Activated CD4-positive, alpha-beta T cell treated with anti-CD3 and anti-CD28 coated beads, Interleukin-2, amount 10 ng/mL, durations not matched to agents 7 days and 5 days (primary cell): ENCODE data around the gene GBP7. TPM values are rescaled to one million over a fixed set of nuclear protein-coding genes. Genes with fewer than 3 reads are reported as not detected.

Experiments used
- CTCF ChIA-PET: fragments of 350-600 bp; sonication (Branson Sonifier 250); formaldehyde crosslinking; loops from one replicate; lab custom pipeline; 2021; ENCODE audit warnings: antibody characterized with exemption; lab: Charles Lee
- POLR2A ChIA-PET: fragments of 350-600 bp; sonication (Branson Sonifier 250); formaldehyde crosslinking; loops from one replicate; lab custom pipeline; 2021; ENCODE audit warnings: antibody characterized with exemption; lab: Charles Lee
- DNase-seq: peaks from one replicate; pipeline ENCODE4 v3.0.0-alpha.2; 2020
- H3K27ac Mint-ChIP-seq: one replicate; pipeline ENCODE4 v1.8.0; 2021; ENCODE audit warnings: mild to moderate bottlenecking, moderate library complexity, mixed read lengths
- H3K27me3 Mint-ChIP-seq: one replicate; pipeline ENCODE4 v1.8.0; 2021; ENCODE audit warnings: mixed read lengths
- H3K36me3 Mint-ChIP-seq: one replicate; pipeline ENCODE4 v1.8.0; 2021; ENCODE audit warnings: low read depth, mixed read lengths
- H3K4me1 Mint-ChIP-seq: one replicate; pipeline ENCODE4 v1.8.0; 2021; ENCODE audit warnings: mixed read lengths
- H3K4me3 Mint-ChIP-seq: one replicate; pipeline ENCODE4 v1.8.0; 2021; ENCODE audit warnings: mild to moderate bottlenecking, moderate library complexity, mixed read lengths
- H3K9me3 Mint-ChIP-seq: one replicate; pipeline ENCODE4 v1.8.0; 2021; ENCODE audit warnings: mixed read lengths
- total RNA-seq, 2 experiments: library from RNA; stranded (reverse); gene quantifications; one replicate each; pipeline ENCODE4 v1.2.3, GENCODE V29; 2021

The GBP7 gene
- total RNA-seq, 2 experiments from 2014 or later: not detected

DNA sequence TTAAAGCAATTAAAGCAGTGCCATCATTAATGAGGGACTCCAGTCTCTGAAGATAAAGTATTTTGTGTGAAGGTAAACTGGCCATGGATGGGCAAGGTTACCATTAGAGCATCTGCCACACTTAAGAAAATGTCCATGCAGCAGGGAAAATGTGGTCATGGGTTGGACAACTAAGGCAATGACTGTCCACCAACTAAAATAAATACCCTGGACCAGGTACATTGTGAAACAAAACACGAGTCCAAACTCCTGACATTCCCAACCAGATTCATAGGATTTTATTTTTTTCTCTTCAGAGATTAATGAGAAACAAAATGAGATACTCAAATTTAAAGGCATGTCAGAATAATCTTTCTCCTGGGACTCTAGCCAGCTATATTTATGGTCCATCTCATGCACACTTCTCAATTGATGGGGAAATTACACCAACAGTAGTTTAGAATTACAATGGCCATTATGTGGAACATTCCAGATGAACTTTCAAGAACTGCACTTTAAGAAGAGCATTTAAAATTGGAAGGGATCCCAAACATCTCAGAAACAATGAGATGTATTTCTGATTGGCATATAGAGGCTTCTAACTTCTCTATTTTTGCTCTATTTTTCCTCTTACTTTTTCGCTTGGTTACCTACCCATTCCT is 8.1 kb downstream of the GBP7 start:
- H3K4me3 Mint-ChIP-seq: no peak overlapping the region
- H3K36me3 Mint-ChIP-seq: peaks cover 4% of the 10 kb centered on the region
- peaks cover 13% of the 10 kb centered on the region for H3K9me3 Mint-ChIP-seq
- H3K4me1 Mint-ChIP-seq: peaks cover 6% of the 10 kb centered on the region
- ChIA-PET POLR2A (no interaction called here), CTCF (interaction anchor here (0.6 kb wide), 1 partner anchor 232 kb away, joined by 3 read pairs; no protein-coding TSS in a partner anchor)
- no peaks in the 10 kb centered on the region for H3K27me3 Mint-ChIP-seq
- no peak for DNase-seq
- no peak overlapping the region for H3K27ac Mint-ChIP-seq

DNA sequence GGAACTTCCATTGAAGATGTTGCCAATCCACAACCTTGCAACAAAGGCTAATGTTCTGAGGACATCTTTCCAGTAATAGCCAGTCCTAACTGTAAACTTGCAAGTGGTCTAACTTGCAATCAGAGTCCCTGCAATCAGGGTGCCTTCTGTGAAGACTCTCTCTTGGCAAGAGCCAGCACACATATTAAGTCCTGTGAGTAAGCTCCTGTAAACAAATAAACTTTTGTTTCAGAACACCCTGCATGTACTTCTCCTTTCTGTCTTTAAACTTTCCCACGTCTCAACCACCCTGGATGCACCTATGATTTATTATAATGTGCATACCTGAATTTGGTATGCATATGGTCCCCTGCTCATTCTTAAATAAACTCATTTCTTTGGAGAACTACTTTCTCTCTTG is 9.1 kb downstream of the GBP7 start:
- Mint-ChIP-seq H3K27ac (no peak overlapping the region), H3K4me3 (no peak overlapping the region), H3K4me1 (peaks cover 6% of the 10 kb centered on the region), H3K36me3 (peaks cover 2% of the 10 kb centered on the region), H3K9me3 (peaks cover 18% of the 10 kb centered on the region), H3K27me3 (no peaks in the 10 kb centered on the region)
- no peak for DNase-seq
- POLR2A ChIA-PET: no interaction called here
- CTCF ChIA-PET: interaction anchor here (0.6 kb wide), 1 partner anchor 11 kb away, joined by 3 read pairs; no protein-coding TSS in a partner anchor

DNA sequence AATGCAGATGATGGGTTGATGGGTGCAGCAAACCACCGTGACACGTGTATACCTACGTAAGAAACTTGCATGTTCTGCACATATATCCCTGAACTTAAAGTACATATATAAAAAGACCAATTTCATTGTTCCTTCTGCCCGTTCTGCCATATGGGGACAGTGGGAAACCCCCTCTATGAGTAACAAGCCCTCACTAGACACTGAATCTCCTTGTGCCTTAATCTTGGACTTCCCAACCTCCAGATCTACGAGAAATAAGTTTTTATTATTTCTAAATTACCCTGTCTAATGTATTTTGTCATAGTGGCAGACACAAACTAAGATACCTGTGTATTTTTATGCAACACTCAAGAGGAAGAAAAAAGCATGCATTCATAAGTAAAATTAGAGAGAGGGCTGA is 10.0 kb downstream of the GBP7 start:
- ChIA-PET POLR2A (no interaction called here), CTCF (interaction anchor here (1.0 kb wide), 1 partner anchor 13 kb away, joined by 3 read pairs; no protein-coding TSS in a partner anchor)
- Mint-ChIP-seq H3K36me3 (no peaks in the 10 kb centered on the region), H3K27ac (no peak overlapping the region), H3K4me3 (no peak overlapping the region), H3K27me3 (peaks cover 4% of the 10 kb centered on the region), H3K9me3 (peaks cover 25% of the 10 kb centered on the region), H3K4me1 (peaks cover 3% of the 10 kb centered on the region)
- no peak for DNase-seq

DNA sequence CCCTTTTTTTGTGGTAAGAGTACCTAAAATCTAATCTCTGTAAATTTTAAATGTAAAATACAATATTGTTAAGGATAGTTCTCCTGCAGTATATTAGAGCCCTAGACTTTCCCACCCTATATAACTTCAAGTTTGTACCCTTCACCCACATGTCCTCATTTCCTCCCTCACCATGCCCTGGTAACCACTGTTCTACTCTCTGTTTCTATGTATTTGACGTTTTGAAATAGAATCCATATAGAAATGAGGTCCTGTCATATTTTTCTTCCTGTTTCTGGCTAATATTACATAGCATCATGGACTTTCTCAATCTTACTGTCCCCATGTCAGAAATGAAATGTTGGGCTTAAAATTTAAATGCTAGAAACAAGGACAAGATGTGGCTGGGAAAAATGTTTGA is 24.8 kb downstream of the GBP7 start:
- Mint-ChIP-seq H3K4me1 (peaks cover 8% of the 10 kb centered on the region), H3K27me3 (peaks cover 4% of the 10 kb centered on the region), H3K36me3 (peaks cover 2% of the 10 kb centered on the region), H3K27ac (no peak overlapping the region), H3K4me3 (no peak overlapping the region), H3K9me3 (peaks cover 5% of the 10 kb centered on the region)
- ChIA-PET CTCF (no interaction called here), POLR2A (no interaction called here)
- no peak for DNase-seq

DNA sequence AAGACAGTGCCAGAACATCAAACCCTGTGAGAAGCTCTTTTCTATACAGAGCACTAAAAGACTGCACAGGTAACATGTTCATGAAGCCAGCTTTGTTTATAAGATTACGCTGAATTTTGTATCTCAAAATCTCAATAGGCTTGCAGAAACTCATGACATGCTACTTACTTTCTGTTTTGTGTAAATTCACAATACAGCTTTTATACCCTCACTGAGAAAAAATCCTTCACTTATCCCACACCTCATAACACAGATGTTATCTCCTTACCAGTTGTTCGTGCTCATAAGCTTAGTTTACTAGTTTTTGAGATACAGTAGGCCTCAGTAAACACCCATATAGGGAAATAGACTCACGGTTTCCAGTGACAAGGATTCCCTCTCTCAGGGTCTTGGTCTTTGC is 25.8 kb downstream of the GBP7 start:
- peaks cover 4% of the 10 kb centered on the region for H3K27me3 Mint-ChIP-seq
- H3K4me1 Mint-ChIP-seq: peaks cover 8% of the 10 kb centered on the region
- H3K36me3 Mint-ChIP-seq: no peaks in the 10 kb centered on the region
- no peak overlapping the region for H3K27ac Mint-ChIP-seq
- no peak overlapping the region for H3K4me3 Mint-ChIP-seq
- H3K9me3 Mint-ChIP-seq: peaks cover 2% of the 10 kb centered on the region
- ChIA-PET CTCF (interaction anchor here (1.1 kb wide), 1 partner anchor 282 kb away, joined by 3 read pairs; no protein-coding TSS in a partner anchor), POLR2A (interaction anchor here (0.6 kb wide), 1 partner anchor 133 kb away, joined by 6 read pairs; no protein-coding TSS in a partner anchor)
- no peak for DNase-seq

DNA sequence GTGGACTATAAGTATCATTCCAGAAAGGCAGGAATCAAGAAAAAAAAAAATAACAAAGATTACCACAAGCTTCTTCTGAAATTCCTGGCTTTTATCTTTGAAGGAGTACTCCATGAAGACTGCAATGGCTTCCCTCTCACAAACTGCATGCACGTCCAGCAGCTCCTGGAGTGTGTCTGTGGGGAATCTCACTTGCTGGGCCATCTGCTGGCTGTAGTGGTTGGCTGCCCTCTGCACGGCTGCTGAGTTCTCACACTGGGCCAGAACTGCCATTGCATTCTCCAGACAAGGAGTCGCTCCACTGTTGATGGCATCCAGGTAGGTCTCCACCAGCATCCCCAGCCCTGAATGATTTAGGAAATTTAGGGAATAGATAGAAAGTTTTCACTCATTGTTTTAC is 26.6 kb downstream of the GBP7 start:
- POLR2A ChIA-PET: interaction anchor here (0.7 kb wide), 1 partner anchor 23 kb away, joined by 3 read pairs; the partner anchor contains the start of gene GBP2
- H3K36me3 Mint-ChIP-seq: no peaks in the 10 kb centered on the region

DNA sequence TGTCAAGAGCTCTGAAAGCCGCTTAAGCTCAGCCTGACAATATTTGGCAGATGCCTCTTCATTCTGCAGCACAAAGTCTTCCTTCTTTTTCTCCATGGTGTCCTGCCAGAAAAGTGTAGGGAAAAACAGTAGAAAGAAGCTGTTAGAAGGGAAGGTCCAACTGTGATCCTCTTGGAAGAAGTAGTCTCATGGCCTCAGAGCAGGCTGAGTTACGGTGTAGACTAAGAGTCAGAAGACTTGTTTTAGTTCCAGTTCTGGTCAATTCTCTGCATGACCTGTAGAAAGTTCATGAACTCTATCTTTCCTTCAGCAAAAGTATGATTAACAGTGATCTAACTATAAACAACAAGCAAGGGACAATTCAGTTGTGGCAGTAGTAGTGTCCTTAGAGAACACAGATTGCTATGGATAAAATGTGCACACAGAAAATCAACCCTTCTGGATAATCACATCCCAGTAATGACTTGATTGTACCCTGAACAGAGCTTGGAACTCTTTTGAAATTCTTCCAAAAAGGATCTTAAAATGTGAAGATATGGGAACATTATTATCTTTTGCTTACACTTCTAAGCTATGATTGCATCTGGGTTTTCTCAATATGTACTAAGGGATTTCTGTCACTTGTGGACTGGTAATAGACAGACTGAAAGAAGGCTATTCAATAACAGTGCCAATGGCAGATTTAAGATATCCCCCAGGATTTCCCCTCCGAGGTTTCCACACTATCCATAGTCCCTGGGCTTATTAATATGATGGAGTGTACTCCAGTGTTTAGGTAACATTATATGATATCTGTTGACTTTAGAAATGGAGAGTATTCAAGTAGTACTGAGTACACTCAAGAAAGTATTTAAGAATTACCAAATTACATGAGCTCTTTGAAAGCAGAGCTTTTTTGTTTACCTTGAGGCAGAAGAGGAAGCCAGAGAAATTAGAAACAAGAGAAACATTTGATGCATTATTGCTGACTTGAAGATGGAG is 27.8 kb downstream of the GBP7 start:
- Mint-ChIP-seq H3K9me3 (peaks cover 2% of the 10 kb centered on the region), H3K4me3 (no peak overlapping the region), H3K27me3 (peaks cover 4% of the 10 kb centered on the region), H3K36me3 (no peaks in the 10 kb centered on the region), H3K4me1 (peaks cover 8% of the 10 kb centered on the region), H3K27ac (no peak overlapping the region)
- DNase-seq: no peak
- ChIA-PET POLR2A (interaction anchor here (0.6 kb wide), 1 partner anchor 21 kb away, joined by 3 read pairs; no protein-coding TSS in a partner anchor), CTCF (interaction anchor here (0.6 to 1.5 kb wide), 7 partner anchors 10 to 142 kb away, joined by 3 to 8 read pairs (median 3); no protein-coding TSS in a partner anchor)

More for the DNA sequence above, 26.6 kb downstream of the GBP7 start:
- peaks cover 8% of the 10 kb centered on the region for H3K4me1 Mint-ChIP-seq
- CTCF ChIA-PET: interaction anchor here (0.6 to 1.5 kb wide), 6 partner anchors 8 to 283 kb away, joined by 3 to 8 read pairs (median 4); no protein-coding TSS in a partner anchor
- no peak overlapping the region for H3K27ac Mint-ChIP-seq
- DNase-seq: no peak
- H3K27me3 Mint-ChIP-seq: peaks cover 4% of the 10 kb centered on the region
- peaks cover 2% of the 10 kb centered on the region for H3K9me3 Mint-ChIP-seq
- no peak overlapping the region for H3K4me3 Mint-ChIP-seq

DNA sequence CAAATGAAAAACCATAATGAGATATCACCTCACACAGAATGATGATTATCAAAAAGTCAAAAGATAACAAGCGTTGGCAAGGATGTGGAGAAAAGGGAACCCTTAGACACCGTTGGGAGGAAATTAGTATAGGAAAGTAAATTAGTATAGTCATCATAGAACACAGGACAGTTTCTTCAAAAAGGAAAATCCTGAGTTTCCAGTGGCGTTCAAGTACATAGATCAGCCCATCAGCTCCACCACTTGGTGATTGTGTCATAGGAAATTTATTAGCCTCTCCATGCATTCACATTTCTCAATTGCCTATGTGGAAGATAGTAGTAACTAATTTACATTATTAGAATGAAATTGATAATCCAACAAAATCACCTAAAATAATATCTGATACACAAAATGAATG is 29.1 kb downstream of the GBP7 start:
- peaks cover 9% of the 10 kb centered on the region for H3K4me1 Mint-ChIP-seq
- DNase-seq: no peak
- ChIA-PET POLR2A (no interaction called here), CTCF (no interaction called here)
- peaks cover 4% of the 10 kb centered on the region for H3K27me3 Mint-ChIP-seq
- no peaks in the 10 kb centered on the region for H3K36me3 Mint-ChIP-seq
- H3K4me3 Mint-ChIP-seq: no peak overlapping the region
- no peak overlapping the region for H3K27ac Mint-ChIP-seq
- peaks cover 2% of the 10 kb centered on the region for H3K9me3 Mint-ChIP-seq

DNA sequence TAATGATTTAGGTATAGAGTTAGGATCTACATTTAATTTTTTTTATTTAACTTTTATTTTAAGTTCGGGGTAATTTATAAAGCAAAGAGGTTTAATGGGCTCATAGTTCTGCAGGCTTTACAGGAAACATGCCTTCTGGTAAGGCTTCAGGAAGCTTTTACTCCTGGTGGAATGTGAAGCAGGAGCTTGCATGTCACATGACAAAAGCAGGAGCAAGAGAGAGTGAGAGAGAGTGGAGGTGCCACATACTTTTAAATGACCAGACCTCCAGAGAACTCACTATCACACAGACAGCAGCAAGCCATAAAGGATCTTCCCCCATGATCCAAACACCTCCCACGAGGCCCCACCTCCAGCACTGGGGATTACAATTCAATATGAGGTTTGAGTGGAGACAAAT is 32.3 kb downstream of the GBP7 start:
- CTCF ChIA-PET: interaction anchor here (0.7 to 0.9 kb wide), 2 partner anchors 9 to 19 kb away, joined by 3 read pairs; no protein-coding TSS in a partner anchor
- Mint-ChIP-seq H3K4me3 (no peak overlapping the region), H3K27me3 (peaks cover 4% of the 10 kb centered on the region), H3K4me1 (peaks cover 5% of the 10 kb centered on the region), H3K9me3 (peaks cover 1% of the 10 kb centered on the region), H3K27ac (no peak overlapping the region), H3K36me3 (peaks cover 2% of the 10 kb centered on the region)
- DNase-seq: no peak
- POLR2A ChIA-PET: no interaction called here

DNA sequence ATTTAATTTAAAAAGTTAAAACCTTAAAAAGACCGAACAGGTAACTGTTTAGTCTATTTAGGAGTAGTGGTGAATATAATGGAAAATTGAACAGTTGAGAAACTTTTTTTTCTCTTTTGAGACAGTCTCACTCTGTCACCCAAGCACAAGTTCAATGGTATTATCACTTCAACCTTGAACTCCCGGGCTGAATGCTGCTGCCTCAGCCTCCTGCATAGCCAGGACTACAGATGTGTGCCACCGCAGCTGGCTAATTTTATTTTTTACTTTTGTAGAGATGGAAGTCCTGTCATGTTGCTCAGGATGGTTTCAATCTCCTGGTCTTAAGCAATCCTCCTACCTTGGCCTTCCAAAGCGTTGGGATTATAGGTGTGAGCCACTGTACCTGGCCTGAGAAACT is 33.6 kb downstream of the GBP7 start:
- POLR2A ChIA-PET: no interaction called here

DNA sequence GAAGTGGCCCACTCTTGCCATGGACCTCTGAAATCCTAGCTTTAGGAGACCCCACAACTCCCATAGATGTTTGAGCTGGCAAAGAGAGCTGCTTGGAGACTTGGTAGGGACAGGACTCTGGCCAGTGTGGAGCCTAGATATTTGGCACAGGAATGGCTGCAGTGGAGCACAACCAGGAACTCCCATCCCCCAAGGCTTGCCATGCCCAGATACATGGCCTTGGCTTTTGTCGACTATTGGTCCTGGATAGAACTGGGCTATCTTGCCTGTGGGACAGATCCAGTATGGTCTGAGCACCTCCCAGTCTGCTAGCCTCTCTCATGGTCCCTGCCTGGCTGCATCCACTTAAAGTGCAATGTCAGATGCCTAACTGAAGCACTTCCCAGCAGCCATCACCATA is 42.1 kb downstream of the GBP7 start:
- H3K27ac Mint-ChIP-seq: no peak overlapping the region
- POLR2A ChIA-PET: no interaction called here
- H3K4me1 Mint-ChIP-seq: peaks cover 15% of the 10 kb centered on the region
- CTCF ChIA-PET: interaction anchor here (0.6 to 1.1 kb wide), 3 partner anchors 16 to 225 kb away, joined by 3 to 4 read pairs (median 3); no protein-coding TSS in a partner anchor
- H3K27me3 Mint-ChIP-seq: no peaks in the 10 kb centered on the region
- no peak overlapping the region for H3K4me3 Mint-ChIP-seq
- no peak for DNase-seq
- peaks cover 35% of the 10 kb centered on the region for H3K36me3 Mint-ChIP-seq
- H3K9me3 Mint-ChIP-seq: peaks cover 36% of the 10 kb centered on the region

More for the DNA sequence above, 33.6 kb downstream of the GBP7 start:
- H3K4me3 Mint-ChIP-seq: no peak overlapping the region
- H3K4me1 Mint-ChIP-seq: peaks cover 5% of the 10 kb centered on the region
- H3K9me3 Mint-ChIP-seq: peaks cover 12% of the 10 kb centered on the region
- peaks cover 3% of the 10 kb centered on the region for H3K36me3 Mint-ChIP-seq
- no peak for DNase-seq
- H3K27me3 Mint-ChIP-seq: peaks cover 2% of the 10 kb centered on the region
- no peak overlapping the region for H3K27ac Mint-ChIP-seq
- CTCF ChIA-PET: interaction anchor here (2.2 kb wide), 1 partner anchor 17 kb away, joined by 5 read pairs; the partner anchor contains the start of gene GBP2

DNA sequence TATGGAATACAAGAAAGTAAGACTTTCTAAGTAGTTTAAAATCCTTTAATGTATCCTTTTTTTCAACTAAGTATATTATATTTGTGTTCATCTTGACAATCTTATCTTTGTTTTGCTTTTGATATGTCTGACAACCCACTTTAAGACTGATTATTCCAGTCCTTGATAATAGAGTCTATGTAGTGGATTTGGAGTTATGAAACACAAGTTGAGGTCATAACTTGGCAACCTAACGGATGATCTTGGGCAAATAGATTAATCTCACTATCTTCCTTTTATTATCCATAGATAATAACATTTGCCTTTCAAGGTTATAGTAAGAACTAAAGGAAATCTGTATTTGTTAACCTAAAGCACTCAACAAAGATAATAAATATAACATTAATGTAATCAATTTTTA is 45.1 kb downstream of the GBP7 start:
- CTCF ChIA-PET: interaction anchor here (1.2 kb wide), 1 partner anchor 83 kb away, joined by 3 read pairs; no protein-coding TSS in a partner anchor
- POLR2A ChIA-PET: no interaction called here

More for the DNA sequence above, 45.1 kb downstream of the GBP7 start:
- DNase-seq: no peak
- peaks cover 39% of the 10 kb centered on the region for H3K36me3 Mint-ChIP-seq
- no peaks in the 10 kb centered on the region for H3K27me3 Mint-ChIP-seq
- H3K4me1 Mint-ChIP-seq: peaks cover 34% of the 10 kb centered on the region
- peaks cover 25% of the 10 kb centered on the region for H3K9me3 Mint-ChIP-seq
- H3K4me3 Mint-ChIP-seq: no peak overlapping the region
- no peak overlapping the region for H3K27ac Mint-ChIP-seq
